Colonic mucosa (tissue), 4 donors: ENCODE measurements around the gene DTX3. TPM values are rescaled to one million over a fixed set of nuclear protein-coding genes. Genes with fewer than 3 reads are reported as not detected.
A peak's percentile ranks its signal among the peaks of the same experiment; 100 is the strongest.

Experiments
- DNase-seq: peaks from one replicate; pipeline ENCODE4 v3.0.0-alpha.2; 2020
- H3K27ac ChIP-seq: fragments of 200-600 bp; one replicate; pipeline ENCODE4 v1.8.0; 2021
- H3K27me3 ChIP-seq: fragments of 200-600 bp; one replicate; pipeline ENCODE4 v1.8.0; 2021
- H3K36me3 ChIP-seq: fragments of 200-600 bp; one replicate; pipeline ENCODE4 v1.8.0; 2021
- H3K4me1 ChIP-seq: fragments of 200-600 bp; one replicate; pipeline ENCODE4 v1.8.0; 2021; ENCODE audit warnings: mild to moderate bottlenecking
- H3K4me3 ChIP-seq: fragments of 200-600 bp; one replicate; pipeline ENCODE4 v1.8.0; 2021
- H3K9ac ChIP-seq, 2 donors: one replicate each; pipeline ENCODE4 v1.7.0; 2013; ENCODE audit warnings: control low read depth in 2 of 2, low read depth in 2 of 2, low read length in 2 of 2
- H3K9me3 ChIP-seq: fragments of 200-600 bp; one replicate; pipeline ENCODE4 v1.8.0; 2021
- CTCF ChIP-seq: fragments of 200-600 bp; IDR thresholded peaks from one replicate; pipeline ENCODE4 v1.8.0; 2022; ENCODE audit warnings: antibody characterized with exemption, mild to moderate bottlenecking
- intact Hi-C: fragments of 100-400 bp; cut with DNase I; formaldehyde crosslinking; loops from one replicate; pipeline ENCODE4 v1.14.1; 2022
- total RNA-seq, 2 donors: library from RNA; stranded (reverse); fragmentation: NEBNext Ultra II Directional in 1 of 2; extraction: Animal tissue kit (Norgen Biotek cat#: 25700) in 1 of 2; gene quantifications; one replicate each; pipeline ENCODE4 v1.2.1, GENCODE V29; 2021
- donor health status: healthy.
- donor health status: DM: no; HTN: no; CAD: no.
- donor health status: DM: no; HTN: no; CAD: no.

DTX3 gene
- total RNA-seq, 2 donors from 2014 or later: 3.4 to 7.4 TPM

- TF ChIP-seq CTCF: no peak
- Histone ChIP-seq H3K27me3 (peaks cover 3% of the 10 kb centered on the region), H3K4me1 (no peaks in the 10 kb centered on the region), H3K36me3 (no peaks in the 10 kb centered on the region), H3K9me3 (no peaks in the 10 kb centered on the region), H3K27ac (no peak overlapping the region), H3K4me3 (no peak overlapping the region), H3K9ac (no peak overlapping the region)
- intact Hi-C loops: no loop called here
- no peak for DNase-seq
Observed at GRCh38 chr12:57605811-57606311, 1.2 kb downstream of the DTX3 start.

- Histone ChIP-seq H3K36me3 (no peaks in the 10 kb centered on the region), H3K9me3 (no peaks in the 10 kb centered on the region), H3K27me3 (peaks cover 8% of the 10 kb centered on the region), H3K27ac (no peak overlapping the region), H3K9ac (no peak overlapping the region), H3K4me3 (no peak overlapping the region), H3K4me1 (no peaks in the 10 kb centered on the region)
- intact Hi-C loops: no loop called here
- no peak for TF ChIP-seq CTCF
- DNase-seq: no peak
Observed at GRCh38 chr12:57606399-57606798, 1.8 kb downstream of the DTX3 start.

- intact Hi-C loops: no loop called here
- H3K27ac ChIP-seq: no peak overlapping the region
- no peak for TF ChIP-seq CTCF
- H3K9ac ChIP-seq: no peak overlapping the region
- H3K9me3 ChIP-seq: no peaks in the 10 kb centered on the region
- H3K4me3 ChIP-seq: no peak overlapping the region
- H3K27me3 ChIP-seq: peaks cover 12% of the 10 kb centered on the region
- H3K36me3 ChIP-seq: no peaks in the 10 kb centered on the region
- no peak for DNase-seq
- no peaks in the 10 kb centered on the region for H3K4me1 ChIP-seq
Observed at GRCh38 chr12:57606821-57607220, 2.2 kb downstream of the DTX3 start.

- Histone ChIP-seq H3K27ac (no peak overlapping the region), H3K9me3 (no peaks in the 10 kb centered on the region), H3K4me3 (no peak overlapping the region), H3K27me3 (peaks cover 24% of the 10 kb centered on the region), H3K36me3 (no peaks in the 10 kb centered on the region), H3K4me1 (no peaks in the 10 kb centered on the region), H3K9ac (no peak overlapping the region)
- DNase-seq: no peak
- no peak for TF ChIP-seq CTCF
- intact Hi-C loops: no loop called here
Observed at GRCh38 chr12:57607958-57608663, 3.5 kb downstream of the DTX3 start.

- H3K36me3 ChIP-seq: no peaks in the 10 kb centered on the region
- no peak for DNase-seq
- H3K27ac ChIP-seq: peak overlapping the region; percentile 36
- peaks cover 24% of the 10 kb centered on the region for H3K27me3 ChIP-seq
- H3K4me3 ChIP-seq: no peak overlapping the region
- H3K9me3 ChIP-seq: no peaks in the 10 kb centered on the region
- no peaks in the 10 kb centered on the region for H3K4me1 ChIP-seq
- TF ChIP-seq CTCF: no peak
- intact Hi-C loops: no loop called here
- H3K9ac ChIP-seq: no peak overlapping the region
Observed at GRCh38 chr12:57609101-57609780, 4.6 kb downstream of the DTX3 start.
